Measurements from ENCODE around the gene PAM. TPM values are rescaled to one million over a fixed set of nuclear protein-coding genes. Genes with fewer than 3 reads are reported as not detected.

The PAM gene
- total RNA-seq, 1 donor from 2014 or later, result 135 TPM

DNA sequence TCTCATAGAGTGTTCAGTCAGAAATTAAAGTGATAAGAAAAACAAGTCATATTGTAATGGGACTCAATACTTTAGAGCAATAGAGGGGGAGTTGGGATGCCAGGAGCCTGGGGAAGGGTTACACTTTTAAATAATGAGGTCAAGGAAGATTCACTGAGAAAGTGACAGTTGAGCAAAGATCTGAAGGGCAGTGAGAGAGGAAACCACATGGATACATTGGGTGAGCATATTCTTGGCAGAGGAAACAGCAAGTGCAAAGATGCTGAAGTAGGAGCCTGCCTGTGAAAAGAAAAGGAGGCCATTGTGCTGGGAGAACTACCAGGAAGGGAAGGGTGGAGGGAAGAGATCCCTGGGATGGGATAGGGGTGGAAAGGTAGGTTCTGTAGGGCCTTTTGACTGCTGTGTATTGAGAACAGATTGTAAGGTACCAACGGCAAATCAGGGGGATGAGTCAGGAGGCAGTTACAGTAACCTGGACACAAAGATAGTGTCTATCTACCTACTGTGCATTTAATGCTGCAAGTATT, 79.4 kb downstream of the PAM start:
- Mint-ChIP-seq H3K9me3 (no peaks in the 10 kb centered on the region), H3K4me1 (ENCODE audit: unreplicated experiment) (no peaks in the 10 kb centered on the region), H3K4me3 (no peak overlapping the region), H3K27ac (no peak overlapping the region), H3K27me3 (no peaks in the 10 kb centered on the region), H3K36me3 (no peaks in the 10 kb centered on the region)
- DNase-seq (ENCODE audit: extremely low spot score, unreplicated experiment), result no peak
- TF ChIP-seq, protein P1, sequence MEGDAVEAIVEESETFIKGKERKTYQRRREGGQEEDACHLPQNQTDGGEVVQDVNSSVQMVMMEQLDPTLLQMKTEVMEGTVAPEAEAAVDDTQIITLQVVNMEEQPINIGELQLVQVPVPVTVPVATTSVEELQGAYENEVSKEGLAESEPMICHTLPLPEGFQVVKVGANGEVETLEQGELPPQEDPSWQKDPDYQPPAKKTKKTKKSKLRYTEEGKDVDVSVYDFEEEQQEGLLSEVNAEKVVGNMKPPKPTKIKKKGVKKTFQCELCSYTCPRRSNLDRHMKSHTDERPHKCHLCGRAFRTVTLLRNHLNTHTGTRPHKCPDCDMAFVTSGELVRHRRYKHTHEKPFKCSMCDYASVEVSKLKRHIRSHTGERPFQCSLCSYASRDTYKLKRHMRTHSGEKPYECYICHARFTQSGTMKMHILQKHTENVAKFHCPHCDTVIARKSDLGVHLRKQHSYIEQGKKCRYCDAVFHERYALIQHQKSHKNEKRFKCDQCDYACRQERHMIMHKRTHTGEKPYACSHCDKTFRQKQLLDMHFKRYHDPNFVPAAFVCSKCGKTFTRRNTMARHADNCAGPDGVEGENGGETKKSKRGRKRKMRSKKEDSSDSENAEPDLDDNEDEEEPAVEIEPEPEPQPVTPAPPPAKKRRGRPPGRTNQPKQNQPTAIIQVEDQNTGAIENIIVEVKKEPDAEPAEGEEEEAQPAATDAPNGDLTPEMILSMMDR (conservative IDR thresholded peaks at IDR 0.05), result no peak

DNA sequence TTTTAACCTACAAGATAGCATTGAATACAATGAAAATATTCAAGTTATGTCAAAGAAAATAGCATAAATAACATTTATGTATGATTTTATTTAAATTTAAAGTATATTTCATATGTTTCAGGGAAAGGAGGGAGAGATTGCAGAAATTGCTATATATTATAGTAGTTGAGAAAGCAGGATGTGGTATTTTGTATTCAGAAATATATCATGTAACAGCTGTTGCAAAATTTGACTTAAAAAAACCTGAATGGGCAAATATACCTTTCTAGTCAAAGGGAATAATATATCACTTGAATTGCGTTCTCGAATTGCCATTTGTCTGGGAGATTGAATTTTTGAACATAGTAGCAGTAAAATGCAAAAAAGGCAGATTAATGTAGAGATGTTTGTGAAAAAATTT, 80.6 kb downstream of the PAM start:
- no peak overlapping the region for H3K4me3 Mint-ChIP-seq
- H3K9me3 Mint-ChIP-seq, result no peaks in the 10 kb centered on the region
- no peak overlapping the region for H3K27ac Mint-ChIP-seq
- H3K4me1 Mint-ChIP-seq (ENCODE audit: unreplicated experiment), result no peaks in the 10 kb centered on the region
- no peaks in the 10 kb centered on the region for H3K27me3 Mint-ChIP-seq
- TF ChIP-seq, protein P1 (conservative IDR thresholded peaks at IDR 0.05), result no peak
- H3K36me3 Mint-ChIP-seq, result no peaks in the 10 kb centered on the region
- no peak for DNase-seq (ENCODE audit: extremely low spot score, unreplicated experiment)

DNA sequence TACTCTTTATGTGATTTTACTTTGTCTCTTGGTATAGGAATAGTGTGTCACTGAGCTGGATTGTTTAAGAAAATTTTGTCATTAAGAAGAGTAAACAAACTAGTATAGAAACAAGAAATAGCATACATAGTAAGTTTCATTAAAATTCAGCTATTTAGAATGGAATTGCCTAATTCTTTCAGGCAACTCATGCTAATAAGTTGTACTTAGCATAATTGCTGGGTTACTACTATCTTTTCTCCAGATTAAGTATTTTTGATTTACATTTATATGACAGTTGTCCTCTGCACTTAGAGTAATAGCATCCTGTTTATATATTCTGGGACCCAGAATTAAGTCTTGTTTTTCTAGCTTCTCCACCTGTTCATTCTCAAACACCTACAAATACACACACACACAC, 85.9 kb downstream of the PAM start:
- Mint-ChIP-seq H3K4me1 (ENCODE audit: unreplicated experiment) (no peaks in the 10 kb centered on the region), H3K27ac (no peak overlapping the region), H3K36me3 (no peaks in the 10 kb centered on the region), H3K4me3 (no peak overlapping the region), H3K27me3 (no peaks in the 10 kb centered on the region), H3K9me3 (no peaks in the 10 kb centered on the region)
- TF ChIP-seq, protein P1 (conservative IDR thresholded peaks at IDR 0.05), result no peak
- DNase-seq (ENCODE audit: extremely low spot score, unreplicated experiment), result no peak

DNA sequence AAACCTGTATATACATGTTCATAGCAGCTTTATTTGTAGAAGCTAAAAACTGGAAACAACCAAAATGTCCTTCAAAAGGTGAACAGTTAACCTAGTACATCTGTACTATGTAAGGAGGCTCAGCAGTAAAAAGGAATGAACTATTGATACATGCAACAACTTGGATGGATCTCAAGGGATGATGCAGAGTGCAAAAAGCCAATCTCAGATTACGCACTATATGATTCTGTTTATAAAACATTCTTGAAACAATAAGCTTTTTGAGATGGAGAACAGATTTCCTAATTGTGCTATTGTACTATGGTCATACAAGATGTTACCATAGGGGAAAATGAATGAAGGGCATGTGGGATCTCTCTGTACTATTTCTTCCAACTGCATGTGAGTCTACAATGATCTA, 88.9 kb downstream of the PAM start:
- H3K36me3 Mint-ChIP-seq, result no peaks in the 10 kb centered on the region
- no peaks in the 10 kb centered on the region for H3K9me3 Mint-ChIP-seq
- H3K27ac Mint-ChIP-seq, result no peak overlapping the region
- no peak for DNase-seq (ENCODE audit: extremely low spot score, unreplicated experiment)
- H3K4me1 Mint-ChIP-seq (ENCODE audit: unreplicated experiment), result no peaks in the 10 kb centered on the region
- TF ChIP-seq, protein P1 (conservative IDR thresholded peaks at IDR 0.05), result no peak
- no peaks in the 10 kb centered on the region for H3K27me3 Mint-ChIP-seq
- H3K4me3 Mint-ChIP-seq, result no peak overlapping the region

DNA sequence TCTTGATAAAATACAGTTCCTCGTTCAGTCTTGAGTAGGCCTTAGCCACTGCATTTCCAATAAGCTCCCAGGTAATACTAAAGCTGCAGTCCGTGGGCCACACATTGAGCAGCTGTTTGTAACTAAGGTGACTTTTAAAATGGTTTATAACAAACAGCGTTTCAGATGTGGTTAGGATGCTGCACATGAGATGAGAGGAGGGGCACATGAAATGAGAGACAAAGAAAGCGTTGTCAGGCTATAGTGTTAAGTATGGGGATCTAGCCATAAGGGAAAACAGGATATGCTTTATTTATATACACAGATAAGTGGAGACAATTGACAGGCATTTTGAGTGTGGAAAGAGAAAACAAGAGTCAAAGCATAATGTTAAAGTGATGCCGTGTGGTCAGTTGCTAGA, 89.9 kb downstream of the PAM start:
- H3K4me1 Mint-ChIP-seq (ENCODE audit: unreplicated experiment), result no peaks in the 10 kb centered on the region
- no peaks in the 10 kb centered on the region for H3K27me3 Mint-ChIP-seq
- DNase-seq (ENCODE audit: extremely low spot score, unreplicated experiment), result no peak
- H3K9me3 Mint-ChIP-seq, result no peaks in the 10 kb centered on the region
- TF ChIP-seq, protein P1 (conservative IDR thresholded peaks at IDR 0.05), result no peak
- no peak overlapping the region for H3K27ac Mint-ChIP-seq
- H3K4me3 Mint-ChIP-seq, result no peak overlapping the region
- H3K36me3 Mint-ChIP-seq, result no peaks in the 10 kb centered on the region

DNA sequence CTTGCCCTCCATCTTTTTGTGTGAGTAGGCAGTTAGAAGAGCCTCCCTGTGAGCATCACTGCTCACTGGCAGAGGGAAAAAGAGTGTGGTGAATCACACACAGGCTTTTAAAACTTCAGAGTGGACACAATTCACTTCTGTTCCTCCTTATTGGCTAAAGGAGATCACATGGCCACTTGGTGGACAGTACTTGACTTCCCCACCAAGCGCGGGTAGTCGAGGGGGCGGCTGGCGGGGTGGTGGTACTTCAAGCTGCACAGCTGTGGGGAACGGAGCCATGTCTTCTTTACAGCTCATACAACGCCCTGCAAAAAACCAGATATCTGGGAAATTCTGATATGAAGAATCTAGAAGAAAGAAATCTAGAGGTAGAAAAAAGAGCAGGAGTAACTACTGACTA, 95.4 kb downstream of the PAM start:
- peaks cover 5% of the 10 kb centered on the region for H3K9me3 Mint-ChIP-seq
- DNase-seq (ENCODE audit: extremely low spot score, unreplicated experiment), result no peak
- H3K27ac Mint-ChIP-seq, result no peak overlapping the region
- peaks cover under 1% of the 10 kb centered on the region for H3K4me1 Mint-ChIP-seq (ENCODE audit: unreplicated experiment)
- no peaks in the 10 kb centered on the region for H3K36me3 Mint-ChIP-seq
- TF ChIP-seq, protein P1 (conservative IDR thresholded peaks at IDR 0.05), result no peak
- no peaks in the 10 kb centered on the region for H3K27me3 Mint-ChIP-seq
- H3K4me3 Mint-ChIP-seq, result no peak overlapping the region
